Measurements from ENCODE around the gene PPP2R3B. TPM values are rescaled to one million over a fixed set of nuclear protein-coding genes. Genes with fewer than 3 reads are reported as not detected.
"Not testable (repeated sequence)": the region's sequence is repeated elsewhere in the genome, so short reads cannot be mapped to it uniquely, and the experiment has no call there.

PPP2R3B gene
- 10 to 100 TPM; 25.5 to 30.6 TPM for total RNA-seq

GRCh38 chrX:386768-387575 lies at the start of gene PPP2R3B:
PPP2R3B (minus strand) TSS chrX:386907; CDS start chrX:386691, 216 bp downstream.
- Mint-ChIP-seq H3K4me3 (peak within 1 kb of the TSS; percentile 81), H3K27me3 (peaks cover 3% of the 10 kb centered on the region), H3K27ac (peak within 1 kb of the TSS; percentile 97), H3K4me1 (peaks cover 7% of the 10 kb centered on the region), H3K9me3 (no peaks in the 10 kb centered on the region), H3K36me3 (no peaks in the 10 kb centered on the region)
- DNase-seq: peak; percentile 99

- H3K36me3 Mint-ChIP-seq: peaks cover 2% of the 10 kb centered on the region
- peaks cover 5% of the 10 kb centered on the region for H3K27me3 Mint-ChIP-seq
- H3K4me3 Mint-ChIP-seq: no peak overlapping the region
- H3K9me3 Mint-ChIP-seq: peaks cover 6% of the 10 kb centered on the region
- H3K4me1 Mint-ChIP-seq: no peaks in the 10 kb centered on the region
- no peak overlapping the region for H3K27ac Mint-ChIP-seq
- no peak for DNase-seq
Observed at GRCh38 chrX:435536-436122, 48.9 kb upstream of the PPP2R3B start.

- Mint-ChIP-seq H3K36me3 (peaks cover 2% of the 10 kb centered on the region), H3K27me3 (peaks cover 5% of the 10 kb centered on the region), H3K9me3 (peaks cover 6% of the 10 kb centered on the region), H3K27ac (no peak overlapping the region), H3K4me1 (no peaks in the 10 kb centered on the region), H3K4me3 (no peak overlapping the region)
- DNase-seq: no peak
Observed at GRCh38 chrX:434946-435345, 48.2 kb upstream of the PPP2R3B start.

- Mint-ChIP-seq H3K36me3 (peaks cover 2% of the 10 kb centered on the region), H3K27ac (no peak overlapping the region), H3K4me3 (no peak overlapping the region), H3K9me3 (peaks cover 6% of the 10 kb centered on the region), H3K4me1 (no peaks in the 10 kb centered on the region), H3K27me3 (peaks cover 9% of the 10 kb centered on the region)
- no peak for DNase-seq
Observed at GRCh38 chrX:433771-434170, 47.1 kb upstream of the PPP2R3B start.

- not testable (repeated sequence) for H3K27ac Mint-ChIP-seq, DNase-seq, H3K36me3 Mint-ChIP-seq, H3K4me3 Mint-ChIP-seq, H3K4me1 Mint-ChIP-seq, H3K9me3 Mint-ChIP-seq
- peaks cover 19% of the 10 kb centered on the region for H3K27me3 Mint-ChIP-seq
Observed at GRCh38 chrX:432666-433065, 46.0 kb upstream of the PPP2R3B start.

GRCh38 chrX:431492-432111 lies 44.9 kb upstream of the PPP2R3B start:
- Mint-ChIP-seq H3K4me3 (no peak overlapping the region), H3K9me3 (peaks cover 4% of the 10 kb centered on the region), H3K27ac (no peak overlapping the region), H3K27me3 (peaks cover 25% of the 10 kb centered on the region), H3K36me3 (peaks cover 1% of the 10 kb centered on the region), H3K4me1 (peaks cover 4% of the 10 kb centered on the region)
- no peak for DNase-seq

- Mint-ChIP-seq H3K9me3 (no peaks in the 10 kb centered on the region), H3K4me1 (peaks cover 4% of the 10 kb centered on the region), H3K27ac (no peak overlapping the region), H3K27me3 (peaks cover 29% of the 10 kb centered on the region), H3K36me3 (peaks cover 1% of the 10 kb centered on the region), H3K4me3 (no peak overlapping the region)
- DNase-seq: no peak
Observed at GRCh38 chrX:431056-431455, 44.3 kb upstream of the PPP2R3B start.

- no peak overlapping the region for H3K27ac Mint-ChIP-seq
- peaks cover 1% of the 10 kb centered on the region for H3K36me3 Mint-ChIP-seq
- DNase-seq: no peak
- H3K27me3 Mint-ChIP-seq: peaks cover 24% of the 10 kb centered on the region
- peaks cover 4% of the 10 kb centered on the region for H3K4me1 Mint-ChIP-seq
- H3K9me3 Mint-ChIP-seq: no peaks in the 10 kb centered on the region
- no peak overlapping the region for H3K4me3 Mint-ChIP-seq
Observed at GRCh38 chrX:429266-429825, 42.6 kb upstream of the PPP2R3B start.

GRCh38 chrX:427812-428725 lies 41.4 kb upstream of the PPP2R3B start:
- peaks cover 1% of the 10 kb centered on the region for H3K36me3 Mint-ChIP-seq
- H3K27ac Mint-ChIP-seq: no peak overlapping the region
- H3K27me3 Mint-ChIP-seq: peaks cover 30% of the 10 kb centered on the region
- no peak for DNase-seq
- H3K9me3 Mint-ChIP-seq: no peaks in the 10 kb centered on the region
- peak overlapping the region; percentile 57 for H3K4me3 Mint-ChIP-seq
- peaks cover 4% of the 10 kb centered on the region for H3K4me1 Mint-ChIP-seq

- H3K4me3 Mint-ChIP-seq: no peak overlapping the region
Observed at GRCh38 chrX:426881-427280, 40.2 kb upstream of the PPP2R3B start.

GRCh38 chrX:425056-425455 lies 38.3 kb upstream of the PPP2R3B start:
- no peak for DNase-seq
- H3K4me1 Mint-ChIP-seq: peaks cover 6% of the 10 kb centered on the region
- H3K27ac Mint-ChIP-seq: no peak overlapping the region
- peaks cover 30% of the 10 kb centered on the region for H3K27me3 Mint-ChIP-seq
- H3K9me3 Mint-ChIP-seq: no peaks in the 10 kb centered on the region
- peaks cover 1% of the 10 kb centered on the region for H3K36me3 Mint-ChIP-seq
- no peak overlapping the region for H3K4me3 Mint-ChIP-seq

More at GRCh38 chrX:426881-427280, 40.2 kb upstream of the PPP2R3B start:
- peaks cover 30% of the 10 kb centered on the region for H3K27me3 Mint-ChIP-seq
- H3K9me3 Mint-ChIP-seq: no peaks in the 10 kb centered on the region
- H3K27ac Mint-ChIP-seq: no peak overlapping the region
- DNase-seq: no peak
- H3K4me1 Mint-ChIP-seq: peaks cover 6% of the 10 kb centered on the region
- peaks cover 1% of the 10 kb centered on the region for H3K36me3 Mint-ChIP-seq

- Mint-ChIP-seq H3K4me3 (no peak overlapping the region), H3K27ac (no peak overlapping the region), H3K27me3 (peaks cover 12% of the 10 kb centered on the region), H3K4me1 (peaks cover 2% of the 10 kb centered on the region), H3K9me3 (no peaks in the 10 kb centered on the region), H3K36me3 (no peaks in the 10 kb centered on the region)
- no peak for DNase-seq
Observed at GRCh38 chrX:421646-422391, 35.1 kb upstream of the PPP2R3B start.

GRCh38 chrX:420496-421223 lies 34.0 kb upstream of the PPP2R3B start:
- H3K4me1 Mint-ChIP-seq: peaks cover 2% of the 10 kb centered on the region
- H3K4me3 Mint-ChIP-seq: no peak overlapping the region
- H3K36me3 Mint-ChIP-seq: no peaks in the 10 kb centered on the region
- H3K9me3 Mint-ChIP-seq: no peaks in the 10 kb centered on the region
- H3K27me3 Mint-ChIP-seq: peaks cover 6% of the 10 kb centered on the region
- no peak for DNase-seq
- no peak overlapping the region for H3K27ac Mint-ChIP-seq
